Measurements from ENCODE around the gene SOCS3. TPM values are rescaled to one million over a fixed set of nuclear protein-coding genes. Genes with fewer than 3 reads are reported as not detected.

SOCS3 gene
- total RNA-seq, 1 donor from 2014 or later, result 13.4 TPM

- no peak overlapping the region for H3K27ac ChIP-seq (ENCODE audit: low read depth, low read length)
- H3K9me3 Mint-ChIP-seq (ENCODE audit: unreplicated experiment), result no peaks in the 10 kb centered on the region
- H3K27me3 ChIP-seq (ENCODE audit: insufficient read depth, low read length), result no peaks in the 10 kb centered on the region
- peaks cover 58% of the 10 kb centered on the region for H3K4me1 Mint-ChIP-seq (ENCODE audit: low read depth, unreplicated experiment)
- peaks cover 88% of the 10 kb centered on the region for H3K79me2 ChIP-seq (ENCODE audit: insufficient read depth, low read length)
- H3K9ac ChIP-seq (ENCODE audit: low read length), result no peak overlapping the region
- peaks cover 68% of the 10 kb centered on the region for H4K20me1 ChIP-seq (ENCODE audit: insufficient read depth, low read length)
- H2AFZ ChIP-seq (ENCODE audit: low read depth, low read length), result no peak overlapping the region
- no peaks in the 10 kb centered on the region for H3K9me3 ChIP-seq (ENCODE audit: insufficient read depth, low read depth, low read length)
- no peak overlapping the region for H3K27ac Mint-ChIP-seq (ENCODE audit: unreplicated experiment)
- peaks cover 38% of the 10 kb centered on the region for H3K4me1 ChIP-seq (ENCODE audit: insufficient read depth, low read length)
- H3K4me2 ChIP-seq (ENCODE audit: low read length), result no peak overlapping the region
- peaks cover 17% of the 10 kb centered on the region for H3K36me3 ChIP-seq (ENCODE audit: insufficient read depth, low read length)
- H3K4me3 Mint-ChIP-seq (ENCODE audit: unreplicated experiment), result no peak overlapping the region
- no peak overlapping the region for H3K4me3 ChIP-seq (ENCODE audit: insufficient read depth, low read depth, low read length)
- no peak for FAIRE-seq
- TF ChIP-seq EZH2 (IDR thresholded peaks at IDR 0.05; ENCODE audit: insufficient read depth, low read length), result no peak
- no peak for TF ChIP-seq CTCF (IDR thresholded peaks at IDR 0.05; ENCODE audit: insufficient read depth, low read depth, low read length)
- no peak for DNase-seq (ENCODE audit: low read depth)
- H3K36me3 Mint-ChIP-seq (ENCODE audit: low read depth, unreplicated experiment), result peaks cover 24% of the 10 kb centered on the region
- H3K27me3 Mint-ChIP-seq (ENCODE audit: low read depth, unreplicated experiment), result no peaks in the 10 kb centered on the region
These were observed 34.3 kb upstream of the SOCS3 start for GRCh38 chr17:78394209-78394608.

GRCh38 chr17:78393575-78393974 is 33.7 kb upstream of the SOCS3 start:
- H3K27me3 Mint-ChIP-seq (ENCODE audit: low read depth, unreplicated experiment), result no peaks in the 10 kb centered on the region
- H3K4me1 Mint-ChIP-seq (ENCODE audit: low read depth, unreplicated experiment), result peaks cover 58% of the 10 kb centered on the region
- no peak overlapping the region for H3K27ac ChIP-seq (ENCODE audit: low read depth, low read length)
- peaks cover 20% of the 10 kb centered on the region for H3K36me3 Mint-ChIP-seq (ENCODE audit: low read depth, unreplicated experiment)
- H4K20me1 ChIP-seq (ENCODE audit: insufficient read depth, low read length), result peaks cover 66% of the 10 kb centered on the region
- FAIRE-seq (no peak), DNase-seq (ENCODE audit: low read depth) (no peak)
- no peaks in the 10 kb centered on the region for H3K27me3 ChIP-seq (ENCODE audit: insufficient read depth, low read length)
- TF ChIP-seq EZH2 (IDR thresholded peaks at IDR 0.05; ENCODE audit: insufficient read depth, low read length) (no peak), CTCF (IDR thresholded peaks at IDR 0.05; ENCODE audit: insufficient read depth, low read depth, low read length) (no peak)
- H3K79me2 ChIP-seq (ENCODE audit: insufficient read depth, low read length), result peaks cover 88% of the 10 kb centered on the region
- peak overlapping the region; percentile 66 for H3K27ac Mint-ChIP-seq (ENCODE audit: unreplicated experiment)
- no peak overlapping the region for H3K4me3 ChIP-seq (ENCODE audit: insufficient read depth, low read depth, low read length)
- no peak overlapping the region for H2AFZ ChIP-seq (ENCODE audit: low read depth, low read length)
- no peaks in the 10 kb centered on the region for H3K9me3 Mint-ChIP-seq (ENCODE audit: unreplicated experiment)
- H3K9ac ChIP-seq (ENCODE audit: low read length), result no peak overlapping the region
- peaks cover 11% of the 10 kb centered on the region for H3K36me3 ChIP-seq (ENCODE audit: insufficient read depth, low read length)
- H3K4me2 ChIP-seq (ENCODE audit: low read length), result no peak overlapping the region
- H3K4me3 Mint-ChIP-seq (ENCODE audit: unreplicated experiment), result peak overlapping the region; percentile 4
- peaks cover 40% of the 10 kb centered on the region for H3K4me1 ChIP-seq (ENCODE audit: insufficient read depth, low read length)
- H3K9me3 ChIP-seq (ENCODE audit: insufficient read depth, low read depth, low read length), result no peaks in the 10 kb centered on the region

GRCh38 chr17:78392295-78392694 is 32.4 kb upstream of the SOCS3 start:
- Mint-ChIP-seq H3K9me3 (ENCODE audit: unreplicated experiment) (no peaks in the 10 kb centered on the region), H3K27me3 (ENCODE audit: low read depth, unreplicated experiment) (no peaks in the 10 kb centered on the region), H3K4me1 (ENCODE audit: low read depth, unreplicated experiment) (peaks cover 54% of the 10 kb centered on the region), H3K4me3 (ENCODE audit: unreplicated experiment) (no peak overlapping the region), H3K27ac (ENCODE audit: unreplicated experiment) (peak overlapping the region; percentile 95), H3K36me3 (ENCODE audit: low read depth, unreplicated experiment) (peaks cover 17% of the 10 kb centered on the region)
- H2AFZ ChIP-seq (ENCODE audit: low read depth, low read length), result no peak overlapping the region
- peak overlapping the region; percentile 73 for H3K4me2 ChIP-seq (ENCODE audit: low read length)
- no peaks in the 10 kb centered on the region for H3K9me3 ChIP-seq (ENCODE audit: insufficient read depth, low read depth, low read length)
- H3K36me3 ChIP-seq (ENCODE audit: insufficient read depth, low read length), result peaks cover 5% of the 10 kb centered on the region
- H3K79me2 ChIP-seq (ENCODE audit: insufficient read depth, low read length), result peaks cover 95% of the 10 kb centered on the region
- peaks cover 64% of the 10 kb centered on the region for H4K20me1 ChIP-seq (ENCODE audit: insufficient read depth, low read length)
- H3K4me1 ChIP-seq (ENCODE audit: insufficient read depth, low read length), result peaks cover 42% of the 10 kb centered on the region
- TF ChIP-seq CTCF (IDR thresholded peaks at IDR 0.05; ENCODE audit: insufficient read depth, low read depth, low read length) (no peak), EZH2 (IDR thresholded peaks at IDR 0.05; ENCODE audit: insufficient read depth, low read length) (no peak)
- H3K9ac ChIP-seq (ENCODE audit: low read length), result peak overlapping the region; percentile 68
- peak overlapping the region; percentile 81 for H3K27ac ChIP-seq (ENCODE audit: low read depth, low read length)
- H3K27me3 ChIP-seq (ENCODE audit: insufficient read depth, low read length), result no peaks in the 10 kb centered on the region
- DNase-seq (ENCODE audit: low read depth) (no peak), FAIRE-seq (no peak)
- no peak overlapping the region for H3K4me3 ChIP-seq (ENCODE audit: insufficient read depth, low read depth, low read length)

All from astrocyte (in vitro differentiated cells and primary cell).